Measurements from ENCODE around the gene DIPK1A.
"Not testable (repeated sequence)": the region's sequence is repeated elsewhere in the genome, so short reads cannot be mapped to it uniquely, and the experiment has no call there.

The DIPK1A gene

DNA sequence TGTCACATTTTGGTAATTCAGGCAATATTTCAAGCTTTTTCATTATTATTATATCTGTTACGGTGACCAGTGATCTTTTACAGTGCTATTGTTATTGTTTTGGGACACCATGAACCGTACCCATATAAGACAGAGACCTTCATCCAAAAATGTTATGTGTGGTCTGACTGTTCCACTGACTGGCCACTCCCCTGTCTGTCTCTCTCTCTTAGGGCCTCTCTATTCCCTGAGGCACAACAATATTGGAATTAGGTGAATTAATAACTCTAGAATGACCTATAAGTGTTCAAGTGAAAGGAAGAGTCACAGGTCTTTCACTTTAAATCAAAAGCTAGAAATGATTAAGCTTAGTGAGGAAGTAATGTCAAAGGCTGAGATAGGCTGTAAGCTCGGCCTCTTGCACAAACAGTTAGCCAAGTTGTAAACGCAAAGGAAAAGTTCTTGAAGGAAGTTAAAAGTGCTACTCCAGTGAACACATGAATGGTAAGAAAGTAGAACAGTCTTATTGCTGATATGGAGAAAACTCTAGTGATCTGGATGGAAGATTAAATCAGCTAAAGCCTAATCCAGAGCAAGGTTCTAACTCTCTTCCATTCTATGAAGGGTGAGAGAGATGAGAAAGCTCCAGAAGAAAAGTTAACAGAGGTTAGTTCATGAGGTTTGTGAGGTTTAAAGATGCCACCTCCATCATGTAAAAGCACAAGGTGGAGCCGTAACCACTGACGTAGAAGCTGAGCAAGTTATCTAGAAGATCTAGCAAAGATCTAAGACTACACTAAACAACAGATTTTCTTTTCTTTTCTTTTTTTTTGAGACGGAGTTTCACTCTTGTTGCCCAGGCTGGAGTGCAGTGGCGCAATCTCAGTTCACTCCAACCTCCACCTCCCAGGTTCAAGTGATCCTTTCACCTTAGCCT lies 19.7 kb upstream of the DIPK1A start:
- DNase-seq (ENCODE audit: low read depth in 1 of 2, low spot score in 1 of 2) = no peak

DNA sequence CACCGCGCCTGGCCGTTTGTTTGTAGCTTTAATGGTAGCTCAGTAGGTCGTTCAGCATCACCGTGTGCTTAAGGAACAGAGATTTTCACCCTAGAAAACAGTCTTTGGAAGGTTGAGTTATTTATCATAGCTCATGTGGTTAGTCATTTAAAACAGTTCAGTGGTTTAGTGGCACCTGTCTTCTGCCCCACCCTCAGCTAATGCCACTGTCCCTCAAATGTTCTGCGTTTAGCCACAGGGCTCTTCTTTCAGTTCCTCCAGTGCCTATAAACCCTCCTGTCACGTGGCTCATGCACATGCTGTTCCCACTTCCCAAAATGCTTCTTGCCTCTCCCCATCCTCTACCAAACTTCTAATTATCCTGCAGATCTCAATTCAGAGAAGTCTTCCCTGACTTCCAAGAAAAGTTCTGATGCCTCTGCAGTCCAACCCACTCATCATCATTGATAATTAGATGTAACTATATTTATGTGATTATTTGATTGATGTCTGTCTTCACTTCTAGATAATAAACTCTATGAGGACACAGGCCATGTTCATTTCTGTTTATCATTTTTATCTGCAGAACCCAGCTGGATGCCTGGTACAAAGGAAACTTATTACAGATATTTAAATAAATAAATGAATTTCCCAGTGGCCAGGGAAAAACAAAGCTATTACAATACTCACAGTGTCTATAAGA lies 14.4 kb upstream of the DIPK1A start:
- no peak for DNase-seq (ENCODE audit: low read depth in 1 of 2, low spot score in 1 of 2)

DNA sequence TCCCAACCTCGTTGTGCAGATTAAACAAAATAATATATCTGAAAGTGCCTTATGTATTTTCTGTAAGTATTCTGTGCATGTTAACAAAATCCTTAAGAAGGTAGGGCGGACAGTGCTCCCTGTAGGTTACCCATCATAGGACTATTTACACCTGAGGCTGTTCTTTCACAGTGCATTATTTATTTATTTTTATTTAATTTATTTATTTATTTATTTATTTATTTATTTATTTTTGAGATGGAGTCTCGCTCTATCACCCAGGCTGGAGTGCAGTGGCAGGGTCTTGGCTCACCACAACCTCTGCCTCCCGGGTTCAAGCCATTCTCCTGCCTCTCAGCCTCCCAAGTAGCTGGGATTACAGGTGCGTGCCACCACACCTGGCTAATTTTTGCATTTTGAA lies 12.8 kb upstream of the DIPK1A start:
- DNase-seq (ENCODE audit: low read depth in 1 of 2, low spot score in 1 of 2) = not testable (repeated sequence)

DNA sequence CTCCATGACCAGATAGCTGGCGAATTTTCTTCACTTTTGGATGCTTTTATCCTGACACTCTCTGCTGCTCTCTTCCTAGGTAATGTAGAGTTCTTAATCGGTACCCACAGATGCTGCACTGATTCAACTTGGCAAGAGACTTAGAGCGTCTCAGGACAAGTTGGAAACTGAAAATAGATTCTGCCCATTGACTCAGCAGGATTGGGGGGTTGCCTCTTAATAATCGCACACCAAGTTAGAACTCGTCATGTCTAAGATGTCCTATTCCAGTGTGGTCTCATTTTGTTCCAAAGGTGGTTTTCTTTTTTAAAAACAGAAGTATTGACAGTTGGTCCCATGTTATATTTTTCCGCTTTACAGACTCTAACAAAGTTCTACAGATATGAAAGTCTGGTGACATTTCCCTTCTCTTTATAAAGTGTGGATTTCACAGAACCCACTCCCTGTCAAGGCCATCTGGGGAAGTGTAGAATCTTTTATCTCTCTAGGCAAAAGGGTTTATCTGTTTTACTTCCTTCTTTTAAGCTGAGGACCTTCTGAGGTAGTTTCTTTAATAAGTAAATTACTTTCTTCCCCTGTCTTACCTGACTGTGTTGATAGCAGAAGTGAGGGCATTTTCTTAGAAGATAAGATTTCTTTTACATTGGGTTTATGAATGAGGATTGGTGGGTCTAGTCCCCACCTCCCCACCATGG lies 12.1 kb upstream of the DIPK1A start:
- DNase-seq (ENCODE audit: low read depth in 1 of 2, low spot score in 1 of 2) = no peak

DNA sequence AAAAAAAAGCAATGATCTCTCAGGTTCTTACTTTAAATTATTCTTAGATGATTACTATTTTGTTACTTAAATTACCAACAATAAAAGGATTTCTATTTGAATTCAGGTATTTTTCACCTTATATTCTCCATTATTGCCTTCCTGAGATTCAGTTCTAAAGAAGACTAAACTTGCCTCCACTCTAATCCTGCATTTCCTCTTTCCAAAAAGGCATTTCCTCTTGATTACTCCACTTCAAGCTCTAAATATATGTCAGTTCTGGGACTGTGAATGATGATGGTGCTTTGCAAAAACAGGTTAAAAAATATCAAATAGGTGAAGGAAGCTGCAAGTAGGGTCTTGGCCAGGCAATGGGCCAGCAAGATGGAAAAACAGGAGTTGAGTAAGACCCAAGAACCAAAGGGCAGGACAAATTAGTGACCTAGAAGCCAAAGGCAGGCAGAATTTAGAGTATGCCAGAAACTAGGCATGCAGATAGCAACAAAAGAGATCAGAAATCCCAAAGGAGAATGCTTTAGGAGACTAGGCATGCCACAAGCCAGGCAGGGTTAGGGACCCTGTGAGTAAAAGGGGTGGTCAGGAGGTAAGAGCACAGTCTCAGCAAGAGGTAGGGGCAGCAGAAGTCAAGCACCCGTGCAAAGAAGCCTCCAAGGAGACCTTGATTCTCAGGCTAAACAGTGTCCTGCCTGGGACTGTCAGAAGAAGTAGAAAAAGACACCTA lies 11.3 kb upstream of the DIPK1A start:
- no peak for DNase-seq (ENCODE audit: low read depth in 1 of 2, low spot score in 1 of 2)

DNA sequence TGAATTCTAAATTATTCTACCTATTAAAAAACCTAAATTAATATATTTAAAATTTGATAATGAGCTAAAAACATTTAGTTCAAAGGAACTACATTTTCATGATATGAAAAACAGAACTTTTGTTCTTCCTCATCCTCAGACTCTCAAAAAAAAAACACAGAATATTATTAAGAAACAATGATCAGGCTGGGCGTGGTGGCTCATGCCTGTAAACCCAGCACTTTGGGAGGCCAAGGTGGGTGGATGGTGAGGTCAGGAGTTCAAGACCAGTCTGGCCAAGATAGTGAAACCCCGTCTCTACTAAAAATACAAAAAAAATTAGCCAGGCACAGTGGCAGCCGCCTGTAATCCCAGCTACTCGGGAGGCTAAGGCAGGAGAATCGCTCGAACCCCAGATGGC lies 10.7 kb upstream of the DIPK1A start:
- not testable (repeated sequence) for DNase-seq (ENCODE audit: low read depth in 1 of 2, low spot score in 1 of 2)

DNA sequence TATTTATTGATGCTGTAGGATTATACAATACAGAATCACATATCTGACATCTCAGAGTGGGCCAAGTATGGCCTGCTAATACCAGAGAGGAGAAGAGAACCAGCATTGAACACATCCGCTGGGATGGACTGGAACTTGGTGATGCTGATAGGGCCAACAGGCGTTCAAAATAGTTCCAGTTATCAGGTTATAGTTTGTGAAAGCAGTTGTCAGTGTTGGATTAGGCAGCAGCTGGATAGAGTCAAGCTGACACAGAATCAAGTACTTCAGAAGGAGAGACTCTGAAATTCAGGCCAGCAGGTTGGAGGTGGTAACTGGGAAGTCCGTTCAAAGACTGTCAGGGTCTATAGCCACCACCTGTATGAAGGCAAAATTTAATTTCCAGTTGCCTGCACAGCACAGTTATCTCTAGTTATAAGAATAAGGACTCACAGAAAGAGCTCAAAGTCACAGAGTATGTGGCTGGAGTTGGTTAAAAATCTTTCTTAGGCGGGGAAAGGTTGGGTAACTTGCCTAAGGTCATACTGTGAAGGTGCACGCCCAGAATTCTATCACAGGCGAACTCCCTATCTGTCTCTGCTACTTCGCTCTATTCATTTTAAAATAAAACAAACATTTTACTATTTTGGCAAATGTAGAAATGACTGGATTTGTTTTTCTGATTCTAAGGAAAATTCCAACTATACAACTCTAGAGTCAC lies 9.9 kb upstream of the DIPK1A start:
- no peak for DNase-seq (ENCODE audit: low read depth in 1 of 2, low spot score in 1 of 2)

DNA sequence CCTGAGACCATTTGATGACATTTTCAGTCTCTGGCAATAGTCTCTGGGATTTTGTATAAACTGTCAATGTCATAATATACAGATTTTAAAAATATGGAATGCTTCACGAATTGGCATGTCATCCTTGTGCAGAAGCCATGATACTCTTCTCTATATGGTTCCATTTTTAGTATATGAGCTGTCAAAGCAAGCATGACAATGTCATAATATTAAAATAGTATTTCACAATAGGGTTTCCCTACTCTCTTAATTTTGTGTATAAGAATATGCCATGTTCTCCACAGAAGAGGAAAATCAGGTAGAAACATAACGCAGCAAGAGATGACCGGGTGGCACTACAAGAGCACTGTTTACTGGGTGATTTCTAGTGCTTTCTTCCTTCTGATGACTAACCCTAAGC lies 8.3 kb upstream of the DIPK1A start:
- no peak for DNase-seq (ENCODE audit: low read depth in 1 of 2, low spot score in 1 of 2)

DNA sequence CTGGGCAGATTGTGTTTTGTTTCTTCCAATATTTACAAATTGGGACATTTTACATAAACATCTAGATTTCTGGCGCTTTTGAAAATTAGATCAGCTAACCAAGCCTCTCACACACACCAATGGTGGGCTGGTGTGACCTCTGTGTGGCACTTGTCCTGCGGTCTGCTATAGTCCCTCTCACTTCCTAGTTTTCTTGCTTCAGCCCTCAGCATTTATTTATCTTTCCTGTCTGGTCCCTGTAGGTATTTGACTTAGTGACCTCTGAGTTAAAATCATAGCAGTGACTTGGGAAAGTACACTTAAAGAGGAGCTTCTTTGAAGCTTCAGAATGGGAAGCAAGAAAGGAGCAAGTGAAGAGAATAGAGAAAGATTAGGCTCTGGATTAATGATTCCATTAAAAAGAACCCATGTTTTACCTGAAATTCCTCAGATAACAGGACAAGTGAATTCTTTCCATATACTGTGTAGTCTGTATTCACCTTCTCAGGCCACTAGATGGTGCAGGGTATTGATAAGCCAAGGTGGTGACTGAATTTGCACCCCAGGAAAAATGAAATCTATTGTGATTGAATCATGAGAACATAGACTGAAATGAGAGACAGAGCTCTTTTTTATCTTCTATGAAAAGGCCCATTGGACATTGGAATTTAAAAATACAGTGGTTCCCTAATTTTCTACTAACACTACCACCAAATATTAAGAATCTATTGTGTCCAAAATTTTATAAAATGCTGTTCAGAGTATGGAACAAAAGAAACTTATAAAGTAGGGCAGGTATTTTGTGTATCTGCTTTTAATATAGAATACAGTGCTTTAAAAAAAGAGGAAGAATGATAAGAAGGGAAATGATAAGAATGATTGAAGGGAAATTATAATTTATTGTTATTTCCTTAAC lies 7.1 kb upstream of the DIPK1A start:
- DNase-seq (ENCODE audit: low read depth in 1 of 2, low spot score in 1 of 2) = no peak

DNA sequence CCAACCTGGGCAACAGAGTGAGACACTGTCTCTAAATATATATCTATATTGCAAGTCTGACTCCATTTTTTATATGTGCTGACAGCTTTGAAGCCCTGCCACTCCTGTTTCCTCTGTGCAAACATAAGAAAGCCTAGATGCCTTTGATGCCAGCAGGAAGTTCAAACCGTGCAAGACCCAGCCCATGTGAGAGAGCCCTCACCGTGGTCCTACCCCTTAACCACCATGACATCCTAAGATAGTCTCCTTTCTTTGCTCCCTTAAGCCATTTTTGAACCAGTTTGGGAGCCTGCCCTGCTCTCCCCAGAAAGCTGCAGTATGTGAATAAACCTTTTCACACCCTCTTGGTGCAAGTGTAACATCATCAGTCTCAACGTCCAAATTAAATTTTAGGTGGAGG lies 3.7 kb upstream of the DIPK1A start:
- no peak for DNase-seq (ENCODE audit: low read depth in 1 of 2, low spot score in 1 of 2)

DNA sequence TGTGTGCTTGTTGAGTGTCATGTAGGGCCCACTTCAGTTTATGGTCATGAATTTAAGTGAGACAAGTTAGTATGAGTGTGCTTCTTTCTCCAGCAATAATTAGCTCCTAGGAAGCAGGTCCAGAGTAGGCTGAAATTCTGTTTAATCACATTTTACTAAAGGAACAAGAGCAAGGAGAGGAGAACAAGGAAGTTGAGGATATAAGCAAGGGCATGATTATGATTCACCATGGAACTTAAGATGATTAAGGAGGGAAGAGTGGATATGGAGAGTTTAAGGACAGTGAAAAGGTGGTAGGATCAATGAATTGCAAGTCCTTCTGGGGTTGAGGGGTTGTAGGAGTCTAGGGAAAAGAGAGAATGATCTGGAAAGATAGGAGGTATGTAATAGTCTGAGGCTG lies 3.1 kb upstream of the DIPK1A start:
- DNase-seq (ENCODE audit: low read depth in 1 of 2, low spot score in 1 of 2) = no peak

DNA sequence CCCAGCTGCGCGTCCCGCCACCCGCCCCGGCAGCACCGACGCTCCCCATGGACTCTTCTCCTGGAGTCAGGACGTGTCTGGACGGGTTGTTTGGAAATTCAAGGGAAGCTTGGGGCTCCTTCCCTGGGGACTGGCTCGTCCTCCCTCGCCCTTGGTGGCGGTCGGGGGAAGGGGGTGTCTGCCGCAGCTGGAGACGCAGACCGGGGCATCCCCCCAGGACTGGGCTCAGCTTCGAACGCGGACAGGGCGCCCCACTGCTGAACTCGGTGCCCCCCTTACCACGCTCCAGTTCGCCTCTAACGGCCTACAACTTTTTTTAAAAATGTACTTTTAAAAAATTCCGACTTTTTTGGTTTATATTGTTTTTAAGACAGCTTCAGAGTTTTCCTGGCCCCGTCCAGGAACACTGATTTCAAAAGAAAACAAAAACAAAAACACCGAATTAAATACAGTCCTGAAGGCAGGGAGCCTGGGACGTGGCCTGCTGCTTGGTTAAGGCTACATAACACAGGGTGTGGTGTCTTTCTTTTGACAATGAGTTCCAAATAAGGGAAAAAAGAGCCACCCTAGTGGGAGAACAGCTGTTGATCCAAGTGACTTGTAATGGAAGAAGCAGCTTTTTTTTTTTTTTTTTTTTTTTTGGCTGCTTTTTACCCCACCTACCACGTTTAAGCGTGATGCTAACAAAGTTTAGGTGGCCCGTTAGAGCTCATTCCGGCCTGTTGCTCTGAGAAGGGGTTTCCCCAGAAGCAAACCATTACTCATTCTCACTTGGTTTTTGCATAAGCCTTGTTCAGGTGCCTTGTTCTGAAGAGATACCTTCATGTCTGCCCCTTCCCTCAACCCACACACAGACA lies 862 bp upstream of the DIPK1A start:
- peak; percentile 25 to 42 for DNase-seq (ENCODE audit: low read depth in 1 of 2, low spot score in 1 of 2)

DNA sequence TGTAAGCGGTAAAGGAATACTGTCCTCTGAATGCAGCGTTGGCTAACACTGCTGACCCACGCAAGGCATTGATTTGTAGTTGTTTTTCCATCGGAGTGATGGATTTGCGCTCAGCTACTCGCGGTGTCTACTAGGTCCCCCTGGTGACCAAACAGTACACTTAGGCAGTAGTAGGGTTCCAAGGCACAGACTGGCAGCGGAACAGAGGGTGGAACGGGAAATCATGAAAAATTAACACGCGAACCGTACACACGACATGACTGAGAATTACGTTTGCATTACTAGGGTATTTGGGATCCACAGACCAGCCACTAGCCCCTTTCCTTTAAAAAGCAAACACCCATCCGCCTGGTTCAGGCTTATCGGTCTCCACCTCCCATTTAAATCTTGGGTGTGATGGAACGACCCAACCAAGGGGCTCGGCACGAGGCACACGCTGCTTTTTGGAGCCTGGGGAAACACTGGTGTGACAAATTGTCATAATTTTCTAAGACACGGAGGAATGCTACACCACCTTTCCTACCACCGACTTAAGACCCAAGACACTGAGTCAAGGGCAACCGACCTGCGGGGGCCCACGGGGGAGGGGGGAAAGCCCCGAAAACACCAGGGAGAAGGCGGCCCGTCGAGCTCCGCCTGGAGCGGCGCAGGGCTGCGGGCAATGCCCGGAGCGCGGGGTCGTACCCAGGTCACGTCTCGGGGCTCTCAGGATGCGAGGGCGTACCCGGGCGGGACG lies 699 bp downstream of the DIPK1A start:
- DNase-seq (ENCODE audit: low read depth in 1 of 2, low spot score in 1 of 2) = peak; percentile 28 to 49

DNA sequence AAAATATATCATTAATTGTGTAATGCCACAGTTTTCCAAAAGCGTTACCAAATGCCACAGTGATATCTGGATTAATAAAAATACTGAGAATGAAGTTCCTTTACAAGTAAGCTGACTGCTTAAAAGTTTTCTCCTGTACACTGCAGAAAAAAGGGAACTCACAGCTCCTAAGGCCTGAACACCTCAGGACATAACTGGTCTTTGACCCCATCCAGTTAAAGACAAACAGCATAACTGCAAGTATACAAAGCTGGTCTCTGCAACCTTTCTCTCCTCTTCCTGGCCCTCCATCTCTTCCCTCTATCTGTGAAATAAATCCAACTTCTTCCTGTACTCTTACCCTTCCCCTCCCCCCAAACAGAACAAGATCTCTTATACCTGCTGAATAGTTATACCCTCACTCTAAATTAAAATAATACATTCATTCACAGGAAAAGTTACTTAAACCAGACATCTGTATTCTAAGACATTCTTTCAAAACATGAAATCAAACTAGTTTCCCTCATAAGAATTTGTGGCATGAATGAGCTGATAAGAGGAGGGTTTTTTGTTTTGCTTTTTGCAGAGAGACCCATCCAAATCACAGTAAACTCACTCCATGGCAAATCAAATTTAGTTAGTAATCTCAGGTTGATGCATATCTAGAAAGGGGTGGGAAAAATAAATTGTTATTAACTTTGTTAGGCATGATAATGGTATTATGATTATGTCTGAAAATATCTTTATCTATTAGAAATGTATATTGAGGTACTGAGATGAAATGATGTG lies 2.9 kb downstream of the DIPK1A start:
- DNase-seq (ENCODE audit: low read depth in 1 of 2, low spot score in 1 of 2) = no peak

DNA sequence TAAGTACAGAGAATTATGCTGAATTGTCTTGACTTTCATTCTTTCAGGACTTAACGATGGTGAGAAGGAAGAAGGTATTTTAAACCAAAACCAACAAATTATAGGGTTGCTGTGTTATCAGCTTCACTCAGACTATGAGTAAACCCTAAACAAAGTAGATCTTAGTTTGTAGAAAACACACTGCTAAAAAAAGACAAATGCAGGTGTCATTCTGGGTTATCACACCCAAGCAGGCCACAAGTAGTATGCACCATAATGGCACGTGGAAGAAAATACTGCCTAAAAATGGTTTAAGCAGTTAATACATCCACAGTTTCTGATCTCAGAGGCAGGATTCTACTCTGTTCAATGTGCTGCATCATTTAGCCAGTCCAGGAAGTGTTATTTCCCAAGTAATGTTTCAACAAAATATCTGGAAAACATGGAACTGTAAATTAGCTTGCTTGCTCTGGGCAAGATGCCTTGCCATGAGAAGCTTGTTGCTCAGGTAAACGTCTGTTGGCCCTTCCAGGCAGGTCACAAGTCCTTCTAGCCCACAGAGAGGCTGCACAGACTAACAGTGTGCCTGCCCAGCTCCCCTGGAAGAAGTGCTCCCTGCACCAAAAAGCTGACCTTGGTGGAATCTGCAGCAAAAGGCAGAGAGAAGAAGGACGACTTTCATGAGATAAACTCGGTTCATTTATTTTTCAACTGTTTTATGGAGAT lies 4.1 kb downstream of the DIPK1A start:
- DNase-seq (ENCODE audit: low read depth in 1 of 2, low spot score in 1 of 2) = no peak

DNA sequence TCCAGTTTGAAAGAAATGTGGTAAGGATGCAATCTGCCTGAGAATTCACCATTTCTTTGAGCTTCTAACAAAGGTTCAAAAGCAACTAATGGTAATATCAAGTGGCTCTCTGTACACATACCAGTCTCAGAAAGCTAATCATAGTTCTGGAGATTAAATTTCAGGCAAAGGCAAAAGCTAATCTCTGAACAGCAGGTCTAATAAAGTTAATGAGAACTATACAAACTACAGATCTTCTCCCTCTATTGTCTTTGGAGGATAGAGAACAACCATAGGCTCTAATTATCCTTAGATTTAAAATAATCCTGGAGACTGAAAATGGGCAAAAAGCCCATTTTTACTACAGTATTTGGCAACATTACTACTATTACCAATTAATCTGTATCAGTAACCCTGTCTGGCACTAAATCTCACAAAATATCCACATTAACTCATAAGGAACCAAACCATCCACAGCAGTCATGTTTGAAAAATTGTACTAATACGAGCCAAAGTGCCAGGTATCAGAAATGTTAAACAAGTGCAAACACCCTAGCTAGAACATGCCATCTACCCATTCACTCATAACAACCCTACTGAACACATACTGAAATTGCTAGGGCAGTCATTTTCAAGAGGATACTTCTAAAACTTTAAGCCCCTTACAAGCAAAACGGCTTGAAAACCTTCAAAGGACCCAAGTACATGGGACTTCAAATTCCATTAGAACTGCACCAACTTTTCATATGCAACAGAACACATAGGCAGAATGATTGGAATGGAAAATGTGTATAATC lies 4.8 kb downstream of the DIPK1A start:
- no peak for DNase-seq (ENCODE audit: low read depth in 1 of 2, low spot score in 1 of 2)

Measured in stimulated activated CD4-positive, alpha-beta T cell treated with anti-CD3 and anti-CD28 coated beads, Interleukin-15, amount 100 ng/mL, for 1 hour (primary cell).